A204.1 (cell line): ENCODE results near the gene PRRT2.
A peak's percentile ranks its signal among the peaks of the same experiment; 100 is the strongest.
"Not testable (repeated sequence)": the region's sequence is repeated elsewhere in the genome, so short reads cannot be mapped to it uniquely, and the experiment has no call there.

Source experiments
- FAIRE-seq: peaks from 2 replicates; lab custom pipeline; 2012; peaks lifted over from hg19 to GRCh38; lab: Jason Lieb, UNC

PRRT2 gene

GRCh38 chr16:29811896-29812665, at the start of gene PRRT2:
Gene PRRT2, plus strand, starts transcription at chr16:29812193. Its CDS starts 862 bp downstream, at chr16:29813055.
- no peak for FAIRE-seq

GRCh38 chr16:29763326-29763725, 48.7 kb upstream of the PRRT2 start:
- FAIRE-seq: no peak

- no peak for FAIRE-seq
These were observed 46.6 kb upstream of the PRRT2 start for GRCh38 chr16:29765167-29766032.

- FAIRE-seq: no peak
These were observed 45.4 kb upstream of the PRRT2 start for GRCh38 chr16:29766571-29766970.

GRCh38 chr16:29767062-29767461, 44.9 kb upstream of the PRRT2 start:
- no peak for FAIRE-seq

GRCh38 chr16:29769507-29769906, 42.5 kb upstream of the PRRT2 start:
- FAIRE-seq: no peak

GRCh38 chr16:29770250-29770929, 41.6 kb upstream of the PRRT2 start:
- no peak for FAIRE-seq

- not testable (repeated sequence) for FAIRE-seq
These were observed 39.7 kb upstream of the PRRT2 start for GRCh38 chr16:29772330-29772729.

GRCh38 chr16:29774730-29775129, 37.3 kb upstream of the PRRT2 start:
- no peak for FAIRE-seq

- FAIRE-seq: no peak
These were observed 36.1 kb upstream of the PRRT2 start for GRCh38 chr16:29775742-29776408.

GRCh38 chr16:29777576-29778350, 34.2 kb upstream of the PRRT2 start, which contains the start of gene ZG16:
Gene ZG16, plus strand, starts transcription at chr16:29778256. Its CDS starts 1,011 bp downstream, at chr16:29779267.
- no peak for FAIRE-seq

- FAIRE-seq: no peak
These were observed 32.5 kb upstream of the PRRT2 start for GRCh38 chr16:29779474-29779873.

- not testable (repeated sequence) for FAIRE-seq
These were observed 28.7 kb upstream of the PRRT2 start for GRCh38 chr16:29783094-29783953.

GRCh38 chr16:29784157-29784556, 27.8 kb upstream of the PRRT2 start:
- no peak for FAIRE-seq

- no peak for FAIRE-seq
These were observed 27.0 kb upstream of the PRRT2 start for GRCh38 chr16:29784901-29785500.

GRCh38 chr16:29787155-29787554, 24.8 kb upstream of the PRRT2 start:
- FAIRE-seq: not testable (repeated sequence)

GRCh38 chr16:29789775-29790182, 22.2 kb upstream of the PRRT2 start:
- no peak for FAIRE-seq

- peak; percentile 79 for FAIRE-seq
These were observed 21.6 kb upstream of the PRRT2 start, which contains the start of gene KIF22 for GRCh38 chr16:29790183-29790948. Gene KIF22, plus strand, starts transcription at chr16:29790751. Its CDS starts 9 bp downstream, at chr16:29790760.
